ENCODE measurements around the gene CTNND1.
"Not testable (repeated sequence)": the region's sequence is repeated elsewhere in the genome, so short reads cannot be mapped to it uniquely, and the experiment has no call there.

CTNND1 gene

DNA sequence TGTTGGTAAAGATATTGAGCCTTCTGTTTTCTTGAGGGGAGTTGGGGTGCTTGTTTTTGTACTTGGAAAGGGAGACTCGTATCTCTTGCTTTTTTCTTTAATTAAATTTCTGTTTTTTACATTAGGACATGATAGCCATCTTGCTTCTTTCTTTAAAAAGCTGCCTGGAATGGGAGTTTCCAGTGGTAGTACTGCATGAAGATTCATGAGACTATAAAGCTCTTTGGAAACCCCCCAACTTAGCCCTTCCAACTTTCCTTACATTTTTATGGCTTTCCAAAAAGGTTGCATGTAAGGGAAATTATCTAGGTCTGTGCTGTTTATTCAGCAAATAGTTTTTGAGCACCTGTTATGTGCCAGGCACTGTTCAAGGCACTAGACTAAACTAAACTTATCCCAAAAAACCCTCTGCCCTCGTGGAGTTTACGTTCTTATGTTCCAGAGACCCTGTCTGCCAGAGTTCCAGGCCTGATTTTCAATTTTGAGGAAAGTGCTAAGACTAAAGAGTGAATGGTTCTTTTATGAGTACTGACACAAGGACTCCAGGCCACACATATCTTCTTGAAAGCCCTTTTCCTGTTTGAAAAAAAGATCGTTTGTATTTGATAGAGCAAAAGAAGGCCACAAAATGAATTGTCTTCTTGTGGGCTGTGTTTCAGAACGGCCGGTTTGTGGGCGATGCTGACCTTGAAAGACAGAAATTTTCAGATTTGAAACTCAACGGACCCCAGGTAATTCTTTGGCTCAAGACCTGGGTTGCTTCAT, 31.9 kb downstream of the CTNND1 start:
- DNase-seq (ENCODE audit: low read depth): no peak

- DNase-seq (ENCODE audit: low read depth): no peak
Measured at GRCh38 chr11:57798905-57799559, 37.4 kb downstream of the CTNND1 start.

DNA sequence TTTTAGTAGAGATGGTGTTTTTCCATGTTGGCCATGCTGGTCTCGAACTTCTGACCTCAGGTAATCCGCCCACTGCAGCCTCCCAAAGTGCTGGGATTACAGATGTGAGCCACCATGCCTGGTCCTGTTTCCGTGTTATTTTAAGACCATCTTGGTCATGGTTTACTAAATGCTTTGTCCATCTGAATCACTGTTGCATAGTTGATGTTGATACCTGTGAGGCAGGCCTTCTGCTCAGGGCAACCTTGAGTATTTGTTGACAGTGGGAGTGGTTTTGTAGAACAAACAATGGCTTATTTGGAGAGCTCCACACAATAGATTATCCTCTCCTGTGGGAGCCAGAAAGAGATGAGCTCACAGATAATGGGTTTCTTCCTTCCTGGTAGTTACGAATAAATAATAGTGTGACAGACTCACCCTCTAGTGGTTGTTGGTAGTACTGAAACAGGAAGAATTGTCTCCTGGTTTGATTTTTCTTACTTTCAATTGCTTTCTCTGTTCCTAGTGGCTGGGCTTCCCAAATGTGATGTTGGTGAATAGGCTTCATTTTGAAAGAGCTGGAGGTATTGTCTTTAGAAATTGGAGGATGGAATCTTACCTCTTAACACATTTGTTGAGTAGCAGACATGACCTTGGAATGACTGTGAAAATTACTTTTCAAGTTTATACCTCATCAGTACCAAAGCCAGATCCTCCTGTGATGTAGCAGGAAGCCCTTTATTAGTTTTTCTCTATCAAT, 39.0 kb downstream of the CTNND1 start:
- DNase-seq (ENCODE audit: low read depth): no peak

- DNase-seq (ENCODE audit: low read depth): no peak
Measured at GRCh38 chr11:57801183-57801485, 39.5 kb downstream of the CTNND1 start.

- no peak for DNase-seq (ENCODE audit: low read depth)
Measured at GRCh38 chr11:57802411-57802810, 40.8 kb downstream of the CTNND1 start.

DNA sequence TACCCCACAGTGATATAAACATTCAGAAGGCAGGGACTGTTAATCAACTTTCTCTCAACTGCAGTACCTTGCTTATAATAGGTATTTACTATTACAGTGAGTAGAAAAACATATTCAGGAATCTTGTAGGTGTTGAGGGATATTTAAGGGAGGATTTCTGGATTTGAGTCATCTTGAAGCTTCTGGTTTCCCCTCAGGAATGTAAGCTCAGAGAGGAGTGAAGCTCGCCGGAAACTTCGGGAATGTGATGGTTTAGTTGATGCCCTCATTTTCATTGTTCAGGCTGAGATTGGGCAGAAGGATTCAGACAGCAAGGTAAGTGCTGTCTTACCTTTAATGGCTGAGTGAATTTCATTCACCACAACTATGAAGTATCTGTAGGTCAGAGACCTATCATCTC, 42.9 kb downstream of the CTNND1 start:
- no peak for DNase-seq (ENCODE audit: low read depth)

- no peak for DNase-seq (ENCODE audit: low read depth)
Measured at GRCh38 chr11:57805780-57806179, 44.2 kb downstream of the CTNND1 start.

DNA sequence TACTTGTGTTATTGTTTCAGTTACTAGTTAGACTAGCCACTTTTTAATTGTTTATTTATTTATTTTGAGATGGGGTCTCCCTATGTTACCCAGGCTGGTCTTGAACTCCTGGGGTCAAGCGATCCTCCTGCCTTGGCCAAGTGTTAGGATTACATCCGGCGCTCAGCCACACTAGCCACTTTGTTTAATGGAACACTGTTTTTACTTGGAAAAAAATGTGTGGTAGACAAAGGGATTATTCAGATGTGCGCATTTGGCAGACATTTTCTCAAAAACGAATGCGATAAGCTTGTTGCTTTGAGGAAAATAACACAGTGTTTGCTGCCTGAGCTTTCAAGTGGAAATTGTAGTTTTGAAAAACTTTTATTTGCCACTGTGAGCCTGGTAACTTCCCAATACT, 51.0 kb downstream of the CTNND1 start:
- no peak for DNase-seq (ENCODE audit: low read depth)

DNA sequence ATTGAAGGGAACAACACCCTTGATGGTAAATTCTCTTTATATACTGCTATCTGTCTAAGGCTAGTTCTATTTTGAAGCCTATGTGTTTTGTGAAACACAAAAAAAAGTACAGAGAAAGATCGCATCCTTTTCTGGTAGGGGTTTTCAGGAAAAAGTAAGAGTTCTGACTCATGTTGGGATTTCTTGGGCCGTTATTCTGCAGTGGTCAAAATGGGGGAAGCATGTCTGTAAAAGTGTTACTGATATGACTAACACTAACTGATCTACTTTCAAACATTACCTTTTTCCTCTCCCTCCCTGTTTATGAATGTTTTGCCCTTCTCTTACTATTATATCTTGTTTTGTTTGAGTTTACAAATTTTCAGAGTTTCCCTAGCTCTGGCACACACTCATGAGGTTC, 53.9 kb downstream of the CTNND1 start:
- no peak for DNase-seq (ENCODE audit: low read depth)

- no peak for DNase-seq (ENCODE audit: low read depth)
Measured at GRCh38 chr11:57815877-57816276, 54.3 kb downstream of the CTNND1 start.

- DNase-seq (ENCODE audit: low read depth): no peak
Measured at GRCh38 chr11:57818812-57819211, 57.2 kb downstream of the CTNND1 start.

DNA sequence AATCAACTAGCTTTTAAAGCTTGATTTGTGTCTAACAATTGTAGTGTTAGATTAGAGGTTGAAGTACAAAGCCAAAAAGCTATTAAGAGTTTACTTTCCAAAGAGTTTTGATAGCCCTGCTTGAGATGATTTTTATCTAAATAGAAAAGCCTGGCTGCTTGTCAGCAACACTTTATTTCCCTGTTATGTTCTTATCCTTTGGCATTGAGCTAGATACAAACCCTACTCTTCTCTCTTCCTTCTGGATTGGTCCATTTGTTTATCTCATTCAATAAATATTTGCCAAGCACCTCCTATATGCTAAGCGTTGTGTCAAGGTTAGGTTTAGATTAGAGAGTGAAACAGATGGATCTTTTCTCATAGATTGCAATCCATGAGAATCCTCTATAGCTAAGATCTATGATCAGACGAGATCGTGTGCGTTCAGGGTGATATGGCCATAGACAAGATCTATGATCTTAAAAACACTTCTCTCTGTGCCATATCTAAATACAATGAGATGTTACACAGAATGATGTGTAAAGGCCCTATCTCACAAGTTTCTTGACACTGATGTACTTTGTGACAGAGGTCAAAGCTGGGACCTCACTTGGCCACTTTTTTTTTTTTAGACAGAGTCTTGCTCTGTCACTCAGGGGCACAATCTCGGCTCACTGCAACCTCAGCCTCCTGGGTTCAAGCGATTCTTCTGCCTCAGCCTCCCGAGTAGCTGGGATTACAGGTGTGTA, 57.8 kb downstream of the CTNND1 start:
- no peak for DNase-seq (ENCODE audit: low read depth)

GRCh38 chr11:57823859-57824258, 62.3 kb downstream of the CTNND1 start:
- no peak for DNase-seq (ENCODE audit: low read depth)

DNA sequence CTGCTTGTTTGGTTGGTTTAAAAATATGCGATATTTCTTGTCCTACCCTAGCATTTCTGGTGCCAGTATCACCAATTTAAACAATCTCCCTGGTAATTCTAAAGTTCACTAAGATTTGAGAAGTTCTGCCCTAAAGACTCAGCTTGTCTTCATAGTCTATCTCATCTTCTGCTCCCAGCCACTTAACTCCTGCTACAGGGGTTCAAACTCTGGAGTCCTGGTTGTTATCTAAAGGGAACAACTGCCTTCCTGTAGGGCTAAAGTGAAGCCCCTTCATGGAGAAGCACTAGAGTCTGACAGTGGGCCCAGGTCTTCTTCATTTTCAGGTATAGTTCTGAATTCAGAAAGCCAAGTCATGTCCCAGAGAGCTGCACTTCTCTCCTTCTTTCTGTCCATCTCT, 73.2 kb downstream of the CTNND1 start:
- DNase-seq (ENCODE audit: low read depth): no peak

DNA sequence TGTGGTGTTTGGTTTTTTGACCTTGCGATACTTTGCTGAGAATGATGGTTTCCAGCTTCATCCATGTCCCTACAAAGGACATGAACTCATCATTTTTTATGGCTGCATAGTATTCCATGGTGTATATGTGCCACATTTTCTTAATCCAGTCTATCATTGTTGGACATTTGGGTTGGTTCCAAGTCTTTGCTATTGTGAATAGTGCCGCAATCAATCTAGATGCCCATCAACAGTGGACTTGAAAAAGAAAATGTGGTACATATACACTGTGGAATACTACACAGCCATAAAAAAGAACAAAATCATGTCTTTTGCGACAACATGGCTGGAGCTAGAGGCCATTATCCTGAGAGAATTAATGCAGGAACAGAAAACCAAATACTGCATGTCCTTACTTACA, 77.0 kb downstream of the CTNND1 start:
- DNase-seq (ENCODE audit: low read depth): not testable (repeated sequence)

- DNase-seq (ENCODE audit: low read depth): no peak
Measured at GRCh38 chr11:57842873-57843272, 81.3 kb downstream of the CTNND1 start.

DNA sequence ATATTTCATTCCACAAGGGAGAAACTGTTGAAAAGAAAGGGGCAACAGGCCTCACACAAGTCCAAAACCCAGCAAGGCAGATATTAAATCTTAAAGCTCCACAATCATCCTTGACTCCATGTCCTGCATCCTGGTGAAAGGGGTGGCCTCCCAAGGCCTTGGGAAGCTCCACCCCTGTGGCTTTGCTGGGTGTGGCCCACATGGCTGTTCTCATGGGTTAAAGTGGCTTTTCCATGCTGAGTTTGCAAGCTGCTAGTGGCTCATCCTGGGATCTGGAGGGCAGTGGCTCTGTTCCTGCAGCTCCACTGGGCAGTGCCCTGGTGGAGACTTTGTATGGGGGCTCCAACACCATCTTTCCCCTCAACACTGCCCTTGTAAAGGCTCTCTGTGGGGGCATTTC, 106.4 kb downstream of the CTNND1 start:
- DNase-seq (ENCODE audit: low read depth): no peak

GRCh38 chr11:57868491-57868890, 106.9 kb downstream of the CTNND1 start:
- no peak for DNase-seq (ENCODE audit: low read depth)

Data from activated T-cell treated with anti-CD3 and anti-CD28 coated beads for 24 hours (primary cell).